Measurements from ENCODE around the gene TTC7B.

DNA sequence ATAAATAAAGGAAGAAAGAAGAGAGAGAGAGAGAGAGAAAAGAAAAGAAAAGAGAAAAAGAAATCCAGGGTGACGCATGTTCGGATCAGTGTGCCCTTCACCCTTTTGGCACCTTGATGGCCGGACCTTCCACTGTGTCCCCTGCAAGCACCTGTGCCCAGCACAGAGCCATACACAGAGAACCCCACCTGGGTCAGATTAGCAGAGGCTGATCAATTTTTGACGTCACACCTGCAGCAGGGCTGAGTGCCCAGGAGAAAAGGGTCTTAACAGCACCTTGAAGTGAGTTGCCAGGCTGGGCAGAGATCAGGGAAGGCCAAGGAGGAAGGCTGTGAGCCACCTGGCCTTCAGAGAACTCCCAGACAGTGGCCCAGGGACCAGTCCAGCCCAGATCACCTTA is 305.0 kb downstream of the TTC7B start:
- TF ChIP-seq KLF10 (CRISPR knock-in tag; IDR thresholded peaks at IDR 0.05) (no peak), RCOR1 (IDR thresholded peaks at IDR 0.05; ENCODE audit: borderline replicate concordance in 1 of 2, low read depth in 2 of 2, low read length in 2 of 2) (no peak), NFYB (IDR thresholded peaks at IDR 0.05; ENCODE audit: extremely low read depth, insufficient read length) (no peak), GABPB1 (CRISPR knock-in tag; IDR thresholded peaks at IDR 0.05) (no peak)
- TF ChIP-seq, protein P1, sequence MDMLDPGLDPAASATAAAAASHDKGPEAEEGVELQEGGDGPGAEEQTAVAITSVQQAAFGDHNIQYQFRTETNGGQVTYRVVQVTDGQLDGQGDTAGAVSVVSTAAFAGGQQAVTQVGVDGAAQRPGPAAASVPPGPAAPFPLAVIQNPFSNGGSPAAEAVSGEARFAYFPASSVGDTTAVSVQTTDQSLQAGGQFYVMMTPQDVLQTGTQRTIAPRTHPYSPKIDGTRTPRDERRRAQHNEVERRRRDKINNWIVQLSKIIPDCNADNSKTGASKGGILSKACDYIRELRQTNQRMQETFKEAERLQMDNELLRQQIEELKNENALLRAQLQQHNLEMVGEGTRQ (CRISPR knock-in tag; IDR thresholded peaks at IDR 0.05): no peak

All from K562 (cell line).